C1 segment of cervical spinal cord (tissue), 14 donors: ENCODE results near the gene COL13A1.

ENCODE experiments used
- DNase-seq, 14 donors: peaks; one replicate each; lab custom pipeline; 2025; lab: John Stamatoyannopoulos, UW

Gene COL13A1

DNA sequence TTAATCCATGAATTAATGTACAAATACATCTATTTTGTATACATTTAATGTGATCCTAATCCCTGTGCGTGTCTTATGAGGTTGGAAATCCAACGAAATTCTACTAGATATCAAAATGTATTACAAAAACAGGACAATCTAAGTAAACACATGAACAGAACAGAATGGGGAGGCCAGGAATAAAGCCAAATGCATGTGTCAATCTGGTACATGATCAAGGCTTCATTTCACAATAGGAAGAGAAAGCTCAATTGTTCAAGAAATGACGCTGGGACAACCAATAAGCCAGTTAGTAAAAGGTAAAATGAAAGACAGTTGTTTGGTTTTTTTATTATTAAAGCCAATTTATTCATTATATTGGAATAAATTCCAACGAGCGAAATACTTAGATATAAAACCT lies 83.0 kb downstream of the COL13A1 start:
- no peak for DNase-seq

DNA sequence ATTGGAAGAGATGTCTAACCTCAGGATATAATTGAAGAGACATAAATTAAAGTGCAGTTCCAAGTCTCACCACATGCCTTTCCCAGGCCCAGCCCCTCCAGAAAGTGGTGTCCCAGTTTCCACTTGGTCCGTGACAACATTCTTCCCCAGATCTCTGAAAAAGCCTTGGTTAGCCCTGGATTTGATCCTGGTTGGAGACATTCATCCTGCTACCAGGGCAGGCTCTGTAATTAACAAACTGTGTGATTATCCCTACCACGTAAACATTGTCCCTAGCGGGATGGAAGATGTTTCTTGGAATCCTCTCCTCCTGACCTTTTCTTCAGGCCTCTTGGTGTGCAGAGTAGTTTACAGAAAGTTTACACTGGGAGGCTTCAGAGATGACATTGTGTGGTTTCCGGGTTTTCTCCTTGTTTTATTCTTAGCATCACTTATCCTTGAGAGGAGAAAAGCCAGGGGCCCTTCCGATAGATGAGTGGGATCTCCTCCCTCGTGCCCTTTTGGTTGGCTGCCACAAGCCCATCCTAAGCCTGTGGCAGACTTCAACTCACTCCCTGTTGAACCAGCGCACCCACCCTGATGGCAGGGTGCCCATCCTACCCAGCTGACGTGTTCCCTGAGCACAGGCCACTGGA lies 83.8 kb downstream of the COL13A1 start:
- peak in 1 of 14 donors; percentile 20 for DNase-seq

DNA sequence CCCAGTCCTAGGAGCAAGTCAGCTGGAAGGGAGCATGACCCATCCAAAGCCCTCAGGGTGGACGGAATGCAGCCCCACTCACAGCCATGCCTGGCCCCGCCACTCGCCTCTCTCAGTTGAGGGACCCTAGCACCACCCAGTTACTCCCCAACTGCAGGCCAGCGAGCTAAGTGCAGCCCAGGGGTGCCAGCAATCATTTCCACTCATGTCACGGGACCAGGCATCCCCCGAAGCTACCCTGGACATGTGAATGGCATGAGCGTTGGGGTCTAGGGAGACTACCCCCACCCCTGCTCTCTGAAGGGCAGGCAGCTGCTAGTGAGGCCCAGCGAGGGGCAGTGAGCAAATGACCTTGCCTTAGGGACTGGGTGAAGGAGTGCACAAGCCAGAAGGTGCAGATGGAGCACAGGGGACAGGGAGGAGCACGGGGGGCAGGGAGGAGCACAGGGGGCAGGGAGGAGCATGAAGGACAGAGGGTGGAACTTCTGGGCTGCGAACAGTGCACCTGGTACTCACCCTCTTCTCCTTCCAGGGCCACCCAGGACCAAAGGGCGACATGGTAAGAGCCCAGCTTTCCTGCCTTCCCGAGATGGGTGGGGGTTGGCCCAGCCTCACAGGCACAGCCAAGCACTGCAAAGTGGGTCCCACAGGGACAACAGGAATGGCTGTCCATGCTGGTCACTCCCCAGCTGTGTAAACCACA lies 87.3 kb downstream of the COL13A1 start:
- no peak for DNase-seq

GRCh38 chr10:69890065-69890847 lies 88.5 kb downstream of the COL13A1 start:
- DNase-seq, result peak in 1 of 14 donors; percentile 92

DNA sequence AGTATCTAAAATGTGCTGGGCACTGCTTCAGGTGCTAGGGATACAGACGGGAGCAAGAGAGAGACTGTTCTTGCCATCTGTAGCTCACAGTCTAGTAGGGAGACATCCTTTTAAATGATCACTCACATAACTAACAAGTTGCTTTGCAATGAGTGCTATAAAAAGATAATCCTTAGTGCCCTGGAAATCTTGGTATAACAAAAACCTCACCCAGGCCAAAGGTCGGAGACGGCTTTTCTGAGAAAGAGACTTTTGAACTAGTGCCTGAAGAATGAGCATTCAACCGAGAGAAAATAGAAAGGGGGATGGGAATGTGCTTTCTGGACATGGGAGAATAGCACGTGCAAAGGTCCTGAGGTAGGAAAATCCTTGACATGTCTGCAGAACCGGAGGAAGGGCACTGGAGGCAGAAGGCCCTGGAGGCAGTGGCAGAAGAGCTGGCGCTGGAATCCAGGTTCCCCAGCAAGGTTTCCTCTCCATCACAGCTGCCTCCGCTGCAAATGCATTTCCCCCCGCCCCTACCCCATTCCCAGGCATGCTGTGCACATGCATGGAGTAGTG lies 89.4 kb downstream of the COL13A1 start:
- DNase-seq, result peak in 1 of 14 donors; percentile 55

DNA sequence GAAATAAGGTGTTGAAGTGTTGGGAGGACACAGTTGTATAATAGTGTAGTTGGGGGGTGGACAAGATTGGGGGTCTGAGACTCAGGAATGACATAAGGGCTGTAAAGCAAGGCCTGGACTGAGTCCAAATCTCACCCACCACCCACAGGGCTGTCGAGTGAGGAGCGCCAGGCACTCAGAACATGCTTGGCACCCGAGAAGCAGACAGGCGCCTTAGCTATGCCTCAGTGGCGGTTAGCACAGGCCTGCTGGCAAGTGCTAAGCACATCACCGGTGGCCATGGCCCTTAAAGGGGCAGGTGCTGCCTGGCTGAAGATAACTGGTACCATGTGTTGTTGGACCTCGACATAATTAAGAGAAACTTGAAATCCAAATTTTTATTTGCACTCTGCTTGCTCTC lies 90.7 kb downstream of the COL13A1 start:
- peak in 1 of 14 donors; percentile 62 for DNase-seq

GRCh38 chr10:69892816-69893215 lies 91.1 kb downstream of the COL13A1 start:
- DNase-seq, result no peak

DNA sequence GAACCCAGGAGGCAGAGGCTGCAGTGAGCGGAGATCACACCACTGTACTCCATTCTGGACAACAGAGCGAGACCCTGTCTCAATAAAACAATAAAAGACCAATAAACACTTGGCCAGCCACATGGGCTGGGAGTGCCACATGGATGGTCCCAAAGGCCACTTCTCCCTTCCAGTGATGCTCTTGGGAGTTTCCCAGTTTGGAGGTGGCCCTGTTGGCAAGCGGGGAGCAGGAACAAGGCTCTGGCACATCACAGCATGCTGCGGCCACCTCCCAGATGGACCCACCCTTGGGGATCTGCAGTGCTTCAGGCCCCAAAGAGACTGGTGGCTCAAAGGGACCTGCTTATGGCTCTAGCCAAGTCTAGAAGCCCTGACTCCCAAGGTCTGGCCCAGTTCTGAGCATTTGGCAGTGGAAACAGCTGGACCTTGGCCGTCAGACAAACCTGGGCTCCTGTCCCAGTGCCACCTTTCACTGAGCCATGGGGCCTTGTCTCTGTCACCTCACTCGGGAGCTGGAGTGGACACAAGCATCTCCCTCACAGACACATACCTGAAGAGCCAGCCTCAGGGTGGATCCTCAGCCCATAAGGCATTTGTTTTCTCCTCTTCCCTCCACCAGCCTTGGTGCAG lies 91.7 kb downstream of the COL13A1 start:
- peak in 1 of 14 donors; percentile 18 for DNase-seq

- no peak for DNase-seq
Observed at GRCh38 chr10:69894156-69894555, 92.5 kb downstream of the COL13A1 start.

GRCh38 chr10:69895759-69896158 lies 94.1 kb downstream of the COL13A1 start:
- DNase-seq, result no peak

- DNase-seq, result peak in 1 of 14 donors; percentile 25
Observed at GRCh38 chr10:69896606-69897231, 95.0 kb downstream of the COL13A1 start.

DNA sequence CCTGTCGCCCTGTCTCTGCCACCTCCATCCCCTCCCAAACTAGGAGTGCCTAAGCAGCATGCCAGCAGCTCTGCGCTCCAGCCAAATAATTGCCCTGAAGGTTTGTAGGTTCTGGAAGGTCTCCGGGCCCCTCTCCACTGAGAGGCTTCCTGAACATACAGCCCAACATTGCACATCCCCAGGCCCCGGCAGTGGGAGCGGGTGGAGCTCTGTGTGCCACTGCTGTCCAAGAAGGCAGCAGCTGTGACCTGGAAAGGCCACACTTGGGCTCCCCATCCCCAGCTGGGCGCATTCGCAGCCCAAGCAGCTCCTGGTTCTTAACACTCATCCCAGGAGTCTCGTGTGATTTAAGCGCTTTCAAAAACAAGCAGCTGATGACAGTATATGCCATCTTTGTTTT lies 95.7 kb downstream of the COL13A1 start:
- no peak for DNase-seq

GRCh38 chr10:69897999-69898398 lies 96.3 kb downstream of the COL13A1 start:
- no peak for DNase-seq

- DNase-seq, result no peak
Observed at GRCh38 chr10:69898524-69898923, 96.8 kb downstream of the COL13A1 start.

DNA sequence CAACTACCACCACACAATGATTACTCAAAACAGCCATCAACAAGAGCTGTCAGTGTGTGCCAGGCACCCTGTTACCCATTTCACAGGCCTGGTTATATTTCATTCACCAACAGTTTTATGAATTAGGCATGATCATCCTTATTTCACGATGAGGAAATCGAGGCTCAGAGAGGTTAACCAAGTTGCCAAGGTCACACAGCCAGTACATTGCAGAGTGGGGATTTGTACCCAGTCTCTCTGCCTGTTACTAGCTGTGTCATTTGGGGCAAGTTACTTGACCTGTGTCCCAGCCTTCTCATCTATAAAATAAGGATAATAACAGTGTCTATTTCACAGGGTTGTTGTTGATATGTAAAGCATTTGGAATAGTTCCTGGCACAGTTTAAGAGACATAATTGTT lies 97.2 kb downstream of the COL13A1 start:
- no peak for DNase-seq

GRCh38 chr10:69899727-69900595 lies 98.3 kb downstream of the COL13A1 start:
- peak in 1 of 14 donors; percentile 67 for DNase-seq

DNA sequence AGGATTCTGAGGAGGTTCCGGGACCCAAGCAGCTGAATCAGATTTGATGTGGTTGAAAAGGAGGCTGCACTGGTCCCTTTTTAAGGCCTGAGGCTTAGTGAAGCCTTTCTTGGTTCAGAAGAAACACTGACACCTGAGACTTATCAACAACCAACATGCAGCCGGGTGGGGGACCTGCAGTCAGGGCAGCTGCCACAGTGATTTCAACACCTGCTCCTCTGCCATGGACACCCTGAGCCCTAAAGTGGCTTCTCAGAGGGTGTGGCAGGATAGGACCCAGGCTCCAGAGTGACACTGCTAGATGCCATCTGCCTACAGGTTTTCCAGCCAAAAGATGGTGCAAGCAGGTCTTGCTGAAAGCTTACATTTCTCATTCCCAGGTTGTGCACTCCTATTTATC lies 99.3 kb downstream of the COL13A1 start:
- peak in 1 of 14 donors; percentile 92 for DNase-seq

GRCh38 chr10:69901628-69902505 lies 100.2 kb downstream of the COL13A1 start:
- peak in 3 of 14 donors; percentile 8 to 58 (median 10) for DNase-seq
